Measurements from ENCODE around the gene SLC16A14. TPM values are rescaled to one million over a fixed set of nuclear protein-coding genes. Genes with fewer than 3 reads are reported as not detected.

The SLC16A14 gene
- total RNA-seq, 1 donor from 2014 or later: 1.0 TPM

- no peak for TF ChIP-seq CTCF (conservative IDR thresholded peaks at IDR 0.05; ENCODE audit: low read depth, low read length)
Observed at GRCh38 chr2:230060672-230061293, 7.9 kb downstream of the SLC16A14 start.

GRCh38 chr2:230053753-230054478 is 14.8 kb downstream of the SLC16A14 start:
- H3K4me3 ChIP-seq (ENCODE audit: low read depth, low read length): no peak overlapping the region
- no peak for DNase-seq (ENCODE audit: low read depth)
- TF ChIP-seq CTCF (conservative IDR thresholded peaks at IDR 0.05; ENCODE audit: low read depth, low read length): no peak

More at GRCh38 chr2:230060672-230061293, 7.9 kb downstream of the SLC16A14 start:
- H3K4me3 ChIP-seq (ENCODE audit: low read depth, low read length): no peak overlapping the region
- no peak for DNase-seq (ENCODE audit: low read depth)

- no peak overlapping the region for H3K4me3 ChIP-seq (ENCODE audit: low read depth, low read length)
- TF ChIP-seq CTCF (conservative IDR thresholded peaks at IDR 0.05; ENCODE audit: low read depth, low read length): no peak
- peak; percentile 26 for DNase-seq (ENCODE audit: low read depth)
Observed at GRCh38 chr2:230052299-230052698, 16.4 kb downstream of the SLC16A14 start.

- no peak overlapping the region for H3K4me3 ChIP-seq (ENCODE audit: low read depth, low read length)
- TF ChIP-seq CTCF (conservative IDR thresholded peaks at IDR 0.05; ENCODE audit: low read depth, low read length): no peak
- DNase-seq (ENCODE audit: low read depth): no peak
Observed at GRCh38 chr2:230050136-230050535, 18.6 kb downstream of the SLC16A14 start.

- no peak for TF ChIP-seq CTCF (conservative IDR thresholded peaks at IDR 0.05; ENCODE audit: low read depth, low read length)
- no peak overlapping the region for H3K4me3 ChIP-seq (ENCODE audit: low read depth, low read length)
- no peak for DNase-seq (ENCODE audit: low read depth)
Observed at GRCh38 chr2:230048010-230048671, 20.6 kb downstream of the SLC16A14 start.

- TF ChIP-seq CTCF (conservative IDR thresholded peaks at IDR 0.05; ENCODE audit: low read depth, low read length): no peak
- DNase-seq (ENCODE audit: low read depth): no peak
- no peak overlapping the region for H3K4me3 ChIP-seq (ENCODE audit: low read depth, low read length)
Observed at GRCh38 chr2:230046491-230046890, 22.2 kb downstream of the SLC16A14 start.
